ENCODE data around the gene CBL. TPM values are rescaled to one million over a fixed set of nuclear protein-coding genes. Genes with fewer than 3 reads are reported as not detected.
A peak's percentile ranks its signal among the peaks of the same experiment; 100 is the strongest.

The CBL gene
- total RNA-seq (10 to 100 TPM; 59.3 to 65.7 TPM), polyA plus RNA-seq (ENCODE audit: insufficient read depth, low read depth, low replicate concordance) (58.5 TPM)
- long read RNA-seq, donor 1, full-length matches to known transcripts, result 6 of 12 reads
- long read RNA-seq, donor 1, partial matches to known transcripts, result 0 of 12 reads
- long read RNA-seq, donor 1, other reads (novel, unspliced or antisense), result 6 of 12 reads
- long read RNA-seq, donor 2, full-length matches to known transcripts, result 1 of 1 reads
- long read RNA-seq, donor 2, partial matches to known transcripts, result 0 of 1 reads
- long read RNA-seq, donor 2, other reads (novel, unspliced or antisense), result 0 of 1 reads

DNA sequence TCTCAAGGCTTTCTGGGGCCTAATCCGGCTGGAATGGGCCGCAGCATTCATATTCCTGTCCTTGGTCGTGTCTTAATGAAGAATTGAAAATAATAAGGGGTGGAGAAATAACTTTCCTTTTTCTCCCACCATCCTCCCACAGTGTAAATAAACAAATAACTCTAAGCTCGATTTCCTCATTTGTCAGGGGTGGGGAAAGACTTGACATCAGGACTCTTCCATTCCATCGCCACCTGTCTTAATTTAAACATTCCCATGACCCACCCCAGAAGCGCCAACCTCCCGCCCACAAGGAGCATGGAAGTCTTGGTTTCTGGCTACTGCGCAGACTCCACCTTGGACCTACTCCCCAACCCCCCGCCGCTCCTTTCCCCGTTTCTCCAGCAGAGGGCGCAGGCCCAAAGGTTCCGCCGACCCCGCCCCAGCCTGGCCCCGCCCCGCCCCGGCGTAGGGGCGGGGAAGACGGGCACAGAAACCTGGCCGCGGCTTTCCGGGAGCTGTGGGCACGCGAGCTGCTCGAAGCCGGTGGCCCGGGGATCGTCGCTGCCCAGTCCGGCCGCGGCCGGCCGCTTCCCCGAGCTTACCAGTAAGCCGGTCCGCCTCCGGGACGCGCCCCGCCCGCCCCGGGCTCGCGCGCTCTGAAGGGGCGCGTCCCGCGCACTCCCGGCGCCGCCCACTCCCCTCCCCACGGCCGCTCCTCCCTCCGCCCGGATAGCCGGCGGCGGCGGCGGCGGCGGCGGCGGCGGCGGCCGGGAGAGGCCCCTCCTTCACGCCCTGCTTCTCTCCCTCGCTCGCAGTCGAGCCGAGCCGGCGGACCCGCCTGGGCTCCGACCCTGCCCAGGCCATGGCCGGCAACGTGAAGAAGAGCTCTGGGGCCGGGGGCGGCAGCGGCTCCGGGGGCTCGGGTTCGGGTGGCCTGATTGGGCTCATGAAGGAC lies at the start of gene CBL:
Gene CBL, plus strand, starts transcription at position 766 of the 937 bp plus-strand sequence. Its CDS starts 79 bp downstream, at position 845.
- Histone ChIP-seq H3K4me1 (no peaks in the 10 kb centered on the region), H3K27ac (peak within 1 kb of the TSS; percentile 86 to 98), H3K4me3 (peak within 1 kb of the TSS; percentile 90 to 91), H3K36me3 (ENCODE audit: low read depth, missing control alignments) (no peaks in the 10 kb centered on the region), H3K27me3 (no peaks in the 10 kb centered on the region), H3K9me3 (no peaks in the 10 kb centered on the region)
- 0 to 1% methylated on average over 8 to 65 of the region's 88 CpGs for WGBS, 2 donors
- intact Hi-C loops (cut with DNase I; ENCODE audit: low total_unique reads), result loop anchor here (5.0 kb wide), 1 partner anchor 116 kb away; no protein-coding TSS in a partner anchor
- peak; percentile 97 for DNase-seq
- TF ChIP-seq POLR2A (IDR thresholded peaks at IDR 0.05), result no peak
- TF ChIP-seq, protein P1, sequence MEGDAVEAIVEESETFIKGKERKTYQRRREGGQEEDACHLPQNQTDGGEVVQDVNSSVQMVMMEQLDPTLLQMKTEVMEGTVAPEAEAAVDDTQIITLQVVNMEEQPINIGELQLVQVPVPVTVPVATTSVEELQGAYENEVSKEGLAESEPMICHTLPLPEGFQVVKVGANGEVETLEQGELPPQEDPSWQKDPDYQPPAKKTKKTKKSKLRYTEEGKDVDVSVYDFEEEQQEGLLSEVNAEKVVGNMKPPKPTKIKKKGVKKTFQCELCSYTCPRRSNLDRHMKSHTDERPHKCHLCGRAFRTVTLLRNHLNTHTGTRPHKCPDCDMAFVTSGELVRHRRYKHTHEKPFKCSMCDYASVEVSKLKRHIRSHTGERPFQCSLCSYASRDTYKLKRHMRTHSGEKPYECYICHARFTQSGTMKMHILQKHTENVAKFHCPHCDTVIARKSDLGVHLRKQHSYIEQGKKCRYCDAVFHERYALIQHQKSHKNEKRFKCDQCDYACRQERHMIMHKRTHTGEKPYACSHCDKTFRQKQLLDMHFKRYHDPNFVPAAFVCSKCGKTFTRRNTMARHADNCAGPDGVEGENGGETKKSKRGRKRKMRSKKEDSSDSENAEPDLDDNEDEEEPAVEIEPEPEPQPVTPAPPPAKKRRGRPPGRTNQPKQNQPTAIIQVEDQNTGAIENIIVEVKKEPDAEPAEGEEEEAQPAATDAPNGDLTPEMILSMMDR (IDR thresholded peaks at IDR 0.05), result peak; percentile 64 to 93 (median 89)

DNA sequence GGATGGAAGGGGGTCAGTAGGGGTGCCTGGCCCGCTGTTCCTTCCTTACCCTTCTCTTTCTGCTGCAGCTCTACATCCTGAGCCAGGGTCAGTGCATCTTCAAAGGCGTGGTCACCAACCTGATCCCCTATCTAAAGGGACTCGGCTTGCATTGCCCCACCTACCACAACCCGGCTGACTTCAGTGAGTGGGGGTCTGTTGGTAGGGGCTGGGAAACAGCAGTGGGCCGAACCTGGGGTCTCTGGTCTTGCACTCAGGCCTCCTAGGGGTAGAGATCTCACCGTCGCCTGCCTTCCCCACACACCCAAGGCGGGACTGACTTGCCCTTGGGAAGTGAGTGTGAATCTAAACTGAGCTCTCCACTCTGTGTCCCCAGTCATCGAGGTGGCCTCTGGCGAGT lies 49.6 kb upstream of the CBL start:
- 86 to 96% methylated on average over 10 of the region's 10 CpGs for WGBS, 2 donors

DNA sequence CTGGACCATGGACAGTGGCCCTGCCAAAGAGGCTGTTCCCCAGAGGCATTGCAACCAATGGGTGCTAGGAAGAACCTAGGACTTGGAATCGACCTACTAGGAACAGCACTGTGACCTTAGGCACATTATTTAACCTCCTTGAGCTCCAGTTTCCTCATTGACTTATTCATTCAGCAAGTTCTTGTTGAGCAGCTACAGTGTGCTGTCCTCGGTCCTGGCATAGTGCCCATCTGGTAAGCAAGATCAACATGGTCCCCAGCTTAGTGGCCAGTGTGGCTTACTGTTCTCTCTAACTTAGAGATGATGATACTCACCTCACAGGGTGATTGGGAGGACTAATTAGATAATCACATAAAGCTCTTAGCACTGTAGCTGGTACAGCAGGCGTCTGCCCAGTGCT lies 49.1 kb upstream of the CBL start:
- H3K36me3 ChIP-seq (ENCODE audit: low read depth, missing control alignments), result no peaks in the 10 kb centered on the region
- DNase-seq, result no peak
- TF ChIP-seq POLR2A (IDR thresholded peaks at IDR 0.05), result no peak
- TF ChIP-seq, protein P1 (IDR thresholded peaks at IDR 0.05), result no peak

More for the DNA sequence above, 49.6 kb upstream of the CBL start:
- Histone ChIP-seq H3K9me3 (no peaks in the 10 kb centered on the region), H3K36me3 (ENCODE audit: low read depth, missing control alignments) (no peaks in the 10 kb centered on the region), H3K27me3 (no peaks in the 10 kb centered on the region), H3K27ac (no peak overlapping the region), H3K4me3 (no peak overlapping the region), H3K4me1 (no peaks in the 10 kb centered on the region)
- no peak for DNase-seq
- intact Hi-C loops (cut with DNase I; ENCODE audit: low total_unique reads), result no loop called here
- TF ChIP-seq POLR2A (IDR thresholded peaks at IDR 0.05), result no peak

DNA sequence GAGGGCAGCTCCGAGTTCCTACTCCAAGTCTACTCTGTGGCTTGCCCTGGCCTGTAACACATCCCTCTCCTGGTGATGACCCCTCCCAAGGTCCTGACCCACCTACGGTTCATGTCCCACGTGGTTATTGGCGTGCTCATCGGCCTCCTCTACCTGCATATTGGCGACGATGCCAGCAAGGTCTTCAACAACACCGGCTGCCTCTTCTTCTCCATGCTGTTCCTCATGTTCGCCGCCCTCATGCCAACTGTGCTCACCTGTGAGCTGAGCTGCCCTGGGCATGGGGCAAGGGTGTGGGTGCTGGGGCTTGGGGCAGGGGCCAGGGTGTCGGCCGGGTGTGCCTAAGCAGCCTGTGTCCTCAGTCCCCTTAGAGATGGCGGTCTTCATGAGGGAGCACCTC lies 47.7 kb upstream of the CBL start:
- Histone ChIP-seq H3K27me3 (no peaks in the 10 kb centered on the region), H3K4me3 (no peak overlapping the region), H3K27ac (no peak overlapping the region), H3K4me1 (no peaks in the 10 kb centered on the region), H3K36me3 (ENCODE audit: low read depth, missing control alignments) (no peaks in the 10 kb centered on the region), H3K9me3 (no peaks in the 10 kb centered on the region)
- TF ChIP-seq, protein P1 (IDR thresholded peaks at IDR 0.05), result no peak
- no peak for TF ChIP-seq POLR2A (IDR thresholded peaks at IDR 0.05)
- intact Hi-C loops (cut with DNase I; ENCODE audit: low total_unique reads), result no loop called here
- WGBS, 2 donors, result 92 to 98% methylated on average over 11 to 13 of the region's 13 CpGs
- DNase-seq, result no peak

More for the DNA sequence above, 49.1 kb upstream of the CBL start:
- Histone ChIP-seq H3K27ac (no peak overlapping the region), H3K27me3 (no peaks in the 10 kb centered on the region), H3K9me3 (no peaks in the 10 kb centered on the region), H3K4me1 (no peaks in the 10 kb centered on the region), H3K4me3 (no peak overlapping the region)
- intact Hi-C loops (cut with DNase I; ENCODE audit: low total_unique reads), result no loop called here
- 54 to 61% methylated on average over 3 of the region's 3 CpGs for WGBS, 2 donors

DNA sequence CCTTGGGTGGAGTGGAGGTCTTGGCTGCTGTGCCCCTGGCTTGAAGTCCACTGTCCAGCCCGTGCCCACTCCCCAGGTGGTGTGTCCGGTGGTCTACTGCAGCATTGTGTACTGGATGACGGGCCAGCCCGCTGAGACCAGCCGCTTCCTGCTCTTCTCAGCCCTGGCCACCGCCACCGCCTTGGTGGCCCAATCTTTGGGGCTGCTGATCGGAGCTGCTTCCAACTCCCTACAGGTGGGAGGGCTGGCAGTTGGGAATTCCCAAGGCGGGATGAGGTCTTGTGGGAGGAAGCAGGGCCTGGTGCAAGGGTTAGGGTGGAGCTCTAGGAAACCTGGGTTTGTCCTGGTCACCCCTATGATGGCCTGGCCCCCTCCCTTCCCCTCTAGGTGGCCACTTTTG lies 46.0 kb upstream of the CBL start:
- Histone ChIP-seq H3K9me3 (no peaks in the 10 kb centered on the region), H3K36me3 (ENCODE audit: low read depth, missing control alignments) (no peaks in the 10 kb centered on the region), H3K4me3 (no peak overlapping the region), H3K4me1 (no peaks in the 10 kb centered on the region), H3K27me3 (no peaks in the 10 kb centered on the region), H3K27ac (no peak overlapping the region)
- DNase-seq, result no peak
- no peak for TF ChIP-seq POLR2A (IDR thresholded peaks at IDR 0.05)
- TF ChIP-seq, protein P1 (IDR thresholded peaks at IDR 0.05), result no peak
- intact Hi-C loops (cut with DNase I; ENCODE audit: low total_unique reads), result no loop called here
- WGBS, 2 donors, result 91 to 95% methylated on average over 9 of the region's 9 CpGs
